H7 (cell line): Measurements from ENCODE around the gene NEK10. TPM values are rescaled to one million over a fixed set of nuclear protein-coding genes. Genes with fewer than 3 reads are reported as not detected.
"Not testable (repeated sequence)": the region's sequence is repeated elsewhere in the genome, so short reads cannot be mapped to it uniquely, and the experiment has no call there.

Experiments
- DNase-seq: peaks from one replicate; pipeline ENCODE4 v3.0.0; 2012
- H3K27me3 ChIP-seq: 2 replicates; pipeline ENCODE4 v1.6.0; 2011; ENCODE audit warnings: mild to moderate bottlenecking, low read length; ENCODE audit not compliant: control insufficient read depth, insufficient read depth
- H3K36me3 ChIP-seq: replicated peaks from 2 replicates; pipeline ENCODE4 v1.5.1; 2011; ENCODE audit warnings: low read length; ENCODE audit not compliant: control insufficient read depth, insufficient read depth
- H3K4me3 ChIP-seq: 2 replicates; pipeline ENCODE4 v1.5.1; 2011; ENCODE audit warnings: low read depth, mild to moderate bottlenecking, control low read depth, low read length, moderate library complexity; ENCODE audit not compliant: insufficient read depth
- total RNA-seq: library from RNA; depleted of rRNA; stranded (reverse); fragments of >200 nt; shearing (Covaris generic); gene quantifications from 2 replicates; pipeline ENCODE4 v1.2.3, GENCODE V29; 2014; rRNA removed

The NEK10 gene, protein sequence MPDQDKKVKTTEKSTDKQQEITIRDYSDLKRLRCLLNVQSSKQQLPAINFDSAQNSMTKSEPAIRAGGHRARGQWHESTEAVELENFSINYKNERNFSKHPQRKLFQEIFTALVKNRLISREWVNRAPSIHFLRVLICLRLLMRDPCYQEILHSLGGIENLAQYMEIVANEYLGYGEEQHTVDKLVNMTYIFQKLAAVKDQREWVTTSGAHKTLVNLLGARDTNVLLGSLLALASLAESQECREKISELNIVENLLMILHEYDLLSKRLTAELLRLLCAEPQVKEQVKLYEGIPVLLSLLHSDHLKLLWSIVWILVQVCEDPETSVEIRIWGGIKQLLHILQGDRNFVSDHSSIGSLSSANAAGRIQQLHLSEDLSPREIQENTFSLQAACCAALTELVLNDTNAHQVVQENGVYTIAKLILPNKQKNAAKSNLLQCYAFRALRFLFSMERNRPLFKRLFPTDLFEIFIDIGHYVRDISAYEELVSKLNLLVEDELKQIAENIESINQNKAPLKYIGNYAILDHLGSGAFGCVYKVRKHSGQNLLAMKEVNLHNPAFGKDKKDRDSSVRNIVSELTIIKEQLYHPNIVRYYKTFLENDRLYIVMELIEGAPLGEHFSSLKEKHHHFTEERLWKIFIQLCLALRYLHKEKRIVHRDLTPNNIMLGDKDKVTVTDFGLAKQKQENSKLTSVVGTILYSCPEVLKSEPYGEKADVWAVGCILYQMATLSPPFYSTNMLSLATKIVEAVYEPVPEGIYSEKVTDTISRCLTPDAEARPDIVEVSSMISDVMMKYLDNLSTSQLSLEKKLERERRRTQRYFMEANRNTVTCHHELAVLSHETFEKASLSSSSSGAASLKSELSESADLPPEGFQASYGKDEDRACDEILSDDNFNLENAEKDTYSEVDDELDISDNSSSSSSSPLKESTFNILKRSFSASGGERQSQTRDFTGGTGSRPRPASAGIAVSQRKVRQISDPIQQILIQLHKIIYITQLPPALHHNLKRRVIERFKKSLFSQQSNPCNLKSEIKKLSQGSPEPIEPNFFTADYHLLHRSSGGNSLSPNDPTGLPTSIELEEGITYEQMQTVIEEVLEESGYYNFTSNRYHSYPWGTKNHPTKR
- 0.03 and 0.30 TPM in 2 replicates for total RNA-seq

DNA sequence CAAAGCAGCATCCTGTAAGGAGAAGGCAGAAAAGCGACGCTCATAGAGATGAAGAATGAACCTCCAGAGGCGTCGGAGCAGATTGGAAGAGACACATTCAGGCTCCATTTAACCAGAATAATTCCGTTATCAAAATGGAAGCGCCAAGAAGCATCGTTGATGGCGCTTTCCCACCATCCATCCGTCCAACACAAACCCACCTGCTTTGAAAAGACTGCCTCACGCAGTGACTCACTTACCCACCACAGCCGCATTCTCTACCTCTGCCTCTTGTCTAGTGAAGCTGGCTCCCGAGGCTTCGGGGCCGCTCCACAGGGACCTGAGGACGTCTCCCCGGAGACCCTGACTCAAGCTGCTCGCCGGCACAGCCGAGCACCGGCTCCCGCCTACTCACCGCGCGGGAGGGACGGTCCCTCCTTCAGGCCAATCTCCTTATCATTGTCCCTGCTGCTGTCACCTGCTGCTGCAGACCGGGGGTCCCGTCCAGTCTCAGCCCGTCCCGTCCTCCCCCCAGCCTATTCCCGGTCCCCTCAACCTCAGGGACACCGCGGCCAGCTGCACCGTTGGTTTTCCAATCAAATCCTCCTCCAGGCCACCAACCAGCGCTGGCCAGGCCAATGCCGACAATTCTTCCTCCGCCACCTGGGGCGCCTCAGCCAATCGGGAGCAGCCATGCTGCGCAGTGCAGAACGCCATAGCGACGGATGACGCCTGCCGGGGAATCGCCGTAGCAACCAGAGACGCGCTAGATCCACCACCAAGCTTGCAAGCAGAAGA is at the start of gene NEK10:
Gene NEK10 (minus strand): TSS at position 553 of the 777 bp plus-strand sequence. CDS start 16,501 bp downstream, outside the sequence.
- peak; percentile 93 for DNase-seq
- H3K4me3 ChIP-seq, result peak within 1 kb of the TSS; percentile 72
- H3K27me3 ChIP-seq, result no peaks in the 10 kb centered on the region; the same call in 1 of the 2 replicates
- no peaks in the 10 kb centered on the region for H3K36me3 ChIP-seq

DNA sequence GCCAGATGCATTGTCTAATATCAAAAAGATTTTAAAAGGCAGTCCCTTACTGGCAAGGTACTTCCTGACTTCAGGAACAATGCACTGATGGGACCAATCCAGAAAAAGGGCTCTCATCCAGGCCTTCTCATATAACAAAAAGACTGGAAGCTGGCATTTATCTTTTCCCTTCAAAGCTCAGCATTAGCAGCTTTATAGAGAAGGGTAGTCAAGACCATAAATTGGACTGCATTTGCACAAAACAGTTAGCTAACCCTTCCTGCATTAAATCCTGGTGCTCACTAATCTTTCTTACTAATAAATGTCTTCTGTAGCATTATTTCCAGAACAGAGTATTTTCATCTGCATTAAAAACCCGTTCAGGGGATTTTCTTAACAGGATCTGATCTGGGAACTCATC is 46.0 kb upstream of the NEK10 start:
- H3K27me3 ChIP-seq, result no peaks in the 10 kb centered on the region
- no peak overlapping the region for H3K4me3 ChIP-seq
- peaks cover 7% of the 10 kb centered on the region for H3K36me3 ChIP-seq
- no peak for DNase-seq

DNA sequence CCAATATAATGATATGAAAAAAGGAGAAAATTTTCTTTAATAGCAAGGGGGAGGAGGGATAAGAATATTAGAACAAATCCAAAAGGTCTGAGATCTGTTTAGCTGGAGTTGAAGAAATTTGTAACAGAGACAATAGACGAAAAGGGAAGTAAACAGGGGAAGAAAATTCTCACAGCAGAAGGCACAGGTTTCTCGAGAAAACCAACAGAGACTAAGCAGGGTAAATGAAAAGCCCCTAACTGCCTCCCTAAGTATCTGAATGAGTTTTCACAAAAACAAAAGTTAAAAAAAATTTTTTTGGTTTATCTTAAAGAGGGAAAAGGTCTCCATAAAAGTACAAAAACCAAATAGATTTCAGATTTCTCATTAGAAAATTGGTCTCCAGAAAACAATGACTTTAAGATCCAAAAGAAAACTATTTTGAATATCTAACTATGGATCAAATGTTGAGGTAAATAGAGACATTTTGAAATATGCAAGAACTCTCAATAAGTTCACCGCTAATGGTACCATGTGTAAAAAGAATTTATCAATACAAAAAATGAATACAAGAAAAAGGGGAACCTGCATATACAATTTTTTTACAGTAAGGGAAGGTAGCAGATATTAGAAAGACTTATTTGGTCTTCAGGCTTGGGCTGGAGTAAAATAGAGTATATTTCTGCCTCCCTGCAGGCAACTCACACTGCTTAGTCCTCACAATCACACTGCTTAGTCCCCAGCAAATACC is 23.9 kb upstream of the NEK10 start:
- no peak for DNase-seq
- H3K36me3 ChIP-seq, result peaks cover 4% of the 10 kb centered on the region
- H3K4me3 ChIP-seq, result no peak overlapping the region
- no peaks in the 10 kb centered on the region for H3K27me3 ChIP-seq

DNA sequence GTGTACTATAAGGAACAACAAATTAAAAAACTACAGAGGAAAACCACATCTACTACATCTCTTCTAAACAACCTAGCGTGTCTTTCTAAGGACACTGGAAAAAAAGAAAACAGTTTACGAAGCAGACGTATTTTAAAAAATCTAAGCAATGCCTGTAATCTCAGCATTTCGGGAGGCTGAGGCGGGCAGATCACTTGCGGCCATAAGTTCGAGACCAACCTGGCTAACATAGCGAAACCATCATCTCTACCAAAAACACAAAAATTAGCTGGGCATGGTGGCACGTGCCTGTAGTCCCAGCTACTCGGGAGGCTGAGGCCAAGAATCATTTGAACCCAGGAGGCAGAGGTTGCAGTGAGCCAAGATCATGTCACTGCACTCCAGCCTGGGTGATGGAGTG is 23.2 kb upstream of the NEK10 start:
- not testable (repeated sequence) for H3K36me3 ChIP-seq, H3K4me3 ChIP-seq, DNase-seq, H3K27me3 ChIP-seq

DNA sequence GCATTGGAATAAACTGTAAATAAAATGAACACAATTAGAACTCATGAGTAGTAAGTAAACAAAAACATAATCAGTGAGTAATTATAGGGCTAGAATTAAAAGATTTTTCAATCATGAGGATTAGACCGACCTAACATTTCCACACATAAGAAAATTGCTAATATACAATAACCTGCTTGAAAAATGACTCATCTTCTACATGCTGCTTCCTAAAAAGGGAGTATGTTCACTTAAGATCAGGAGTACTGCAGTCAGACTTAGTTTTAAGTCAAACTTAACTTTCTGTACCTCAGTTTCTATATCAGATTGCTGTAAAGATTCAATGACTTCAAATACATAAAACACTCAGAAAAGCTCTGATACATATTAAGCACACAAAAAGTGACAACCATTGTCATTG is 22.6 kb upstream of the NEK10 start:
- Histone ChIP-seq H3K4me3 (no peak overlapping the region), H3K36me3 (peaks cover 4% of the 10 kb centered on the region), H3K27me3 (no peaks in the 10 kb centered on the region)
- DNase-seq, result no peak

DNA sequence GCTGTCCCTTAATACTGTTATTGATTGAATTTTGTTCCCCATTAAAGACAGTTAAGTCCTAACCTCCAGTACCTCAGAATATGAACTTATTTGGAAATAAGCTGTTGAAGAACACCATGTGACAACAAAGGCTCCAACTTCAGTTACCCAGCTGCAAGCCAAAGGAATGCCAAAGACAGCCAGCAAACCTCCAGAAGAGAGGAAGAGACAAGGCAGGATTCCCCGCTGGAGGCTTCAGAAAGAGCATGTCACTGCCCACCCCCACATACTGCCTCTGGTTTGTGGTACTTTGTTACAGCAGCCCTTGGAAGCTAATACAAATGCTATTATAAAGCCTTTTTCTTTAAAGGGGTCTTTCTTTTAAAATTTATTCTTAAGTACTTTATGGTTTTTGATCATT is 18.4 kb upstream of the NEK10 start:
- Histone ChIP-seq H3K36me3 (peaks cover 7% of the 10 kb centered on the region), H3K27me3 (no peaks in the 10 kb centered on the region), H3K4me3 (no peak overlapping the region)
- DNase-seq, result no peak

DNA sequence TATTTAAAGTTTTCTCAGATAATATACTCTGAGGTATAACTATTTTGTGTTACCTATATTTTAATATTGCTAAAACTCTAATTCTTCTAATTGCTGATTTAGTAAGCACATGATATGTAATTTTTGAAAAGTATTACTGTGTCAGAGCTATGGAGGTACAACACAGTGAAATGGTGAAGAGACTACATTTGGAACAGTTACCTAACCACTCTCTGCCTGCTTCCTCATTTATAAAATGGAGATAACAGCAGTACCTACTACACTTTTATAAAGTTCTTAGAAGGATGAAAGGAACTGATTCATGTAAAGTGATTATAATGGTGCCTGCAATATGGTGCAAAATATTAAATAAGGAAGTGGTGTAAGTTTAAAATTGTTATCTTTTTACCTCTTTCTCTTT is 16.3 kb upstream of the NEK10 start:
- DNase-seq, result no peak
- no peak overlapping the region for H3K4me3 ChIP-seq
- peaks cover 9% of the 10 kb centered on the region for H3K36me3 ChIP-seq

DNA sequence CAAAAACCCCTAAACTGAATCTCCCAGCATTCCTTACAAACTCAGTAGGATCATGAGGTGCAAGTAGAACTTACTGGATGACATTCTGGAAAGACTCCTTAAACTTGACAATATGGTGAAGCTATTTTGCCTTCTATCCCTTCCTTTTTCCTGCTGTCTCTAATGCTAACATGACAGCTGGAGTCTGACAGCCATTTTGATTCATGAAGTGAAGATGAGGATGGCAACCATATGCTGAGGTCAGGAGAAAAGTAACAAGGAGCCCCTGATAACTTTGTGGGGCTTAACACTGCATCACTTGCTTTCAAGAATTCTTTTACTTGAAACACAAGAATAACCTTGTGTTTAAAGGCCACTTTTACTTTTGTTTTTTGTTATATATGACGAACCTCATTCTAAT is 15.0 kb upstream of the NEK10 start:
- H3K4me3 ChIP-seq, result no peak overlapping the region
- H3K36me3 ChIP-seq, result peaks cover 10% of the 10 kb centered on the region
- H3K27me3 ChIP-seq, result no peaks in the 10 kb centered on the region
- no peak for DNase-seq

More for the DNA sequence above, 16.3 kb upstream of the NEK10 start:
- H3K27me3 ChIP-seq, result no peaks in the 10 kb centered on the region

DNA sequence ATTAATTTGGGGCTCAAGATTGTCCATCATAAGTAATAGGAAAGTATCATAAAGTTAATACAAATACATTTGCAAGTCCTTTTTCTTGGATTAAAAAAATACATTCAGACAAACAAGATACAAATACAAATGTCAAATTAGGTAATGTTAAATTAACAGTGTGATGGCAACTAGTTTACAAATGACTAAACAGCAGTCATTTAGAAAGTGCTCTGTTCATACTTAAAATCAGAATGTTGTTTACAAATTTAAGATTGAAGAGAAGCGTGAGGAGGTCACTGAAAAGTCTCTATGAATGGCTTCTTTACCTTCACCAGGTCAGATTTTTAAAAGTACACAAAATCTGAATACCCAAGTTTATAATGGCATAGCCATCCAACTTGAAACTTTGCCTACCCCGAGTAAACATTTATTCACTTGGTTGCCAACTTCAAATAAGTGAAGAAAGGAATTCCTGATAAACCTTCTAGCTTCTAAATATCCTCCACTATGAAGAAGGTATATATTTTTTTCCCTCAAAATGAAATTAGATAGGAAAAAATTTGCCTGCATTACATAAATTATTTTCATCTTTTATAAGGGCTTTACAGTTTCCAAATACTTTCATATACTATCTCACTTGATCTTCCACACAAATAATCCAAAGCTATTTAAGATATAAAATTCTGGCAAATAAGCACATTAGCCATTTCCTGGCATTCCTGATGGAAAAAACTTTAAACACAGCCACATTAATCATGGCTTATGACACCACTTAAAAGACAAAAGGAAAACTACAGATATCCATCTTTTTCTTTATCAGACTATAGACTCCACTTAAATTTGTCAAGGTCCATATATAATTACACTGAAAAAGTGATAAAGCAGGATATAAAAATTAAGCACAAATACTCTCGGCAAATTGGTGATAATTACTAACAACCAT is 11.5 kb upstream of the NEK10 start:
- Histone ChIP-seq H3K4me3 (no peak overlapping the region), H3K27me3 (no peaks in the 10 kb centered on the region), H3K36me3 (peaks cover 8% of the 10 kb centered on the region)
- DNase-seq, result no peak

DNA sequence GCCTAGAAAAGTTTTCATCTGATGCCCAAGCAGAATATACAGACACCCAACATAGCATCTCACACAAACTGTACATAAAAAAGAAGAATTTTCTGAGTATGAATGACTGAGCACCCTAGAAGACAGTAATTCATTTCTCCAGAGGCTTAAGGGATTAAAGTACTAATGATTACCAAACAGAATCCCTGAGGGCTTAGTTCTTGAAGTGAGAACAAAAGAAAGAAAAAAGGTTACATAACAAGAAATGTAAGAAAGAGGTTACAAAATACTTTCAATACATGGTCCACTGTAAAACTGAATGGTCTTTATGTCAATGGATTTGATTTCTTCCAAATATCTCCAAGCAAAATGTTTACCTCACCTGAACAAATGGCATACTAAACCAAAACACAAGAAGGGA is 9.1 kb upstream of the NEK10 start:
- peaks cover 6% of the 10 kb centered on the region for H3K36me3 ChIP-seq
- no peak for DNase-seq
- H3K4me3 ChIP-seq, result no peak overlapping the region
- H3K27me3 ChIP-seq, result no peaks in the 10 kb centered on the region

DNA sequence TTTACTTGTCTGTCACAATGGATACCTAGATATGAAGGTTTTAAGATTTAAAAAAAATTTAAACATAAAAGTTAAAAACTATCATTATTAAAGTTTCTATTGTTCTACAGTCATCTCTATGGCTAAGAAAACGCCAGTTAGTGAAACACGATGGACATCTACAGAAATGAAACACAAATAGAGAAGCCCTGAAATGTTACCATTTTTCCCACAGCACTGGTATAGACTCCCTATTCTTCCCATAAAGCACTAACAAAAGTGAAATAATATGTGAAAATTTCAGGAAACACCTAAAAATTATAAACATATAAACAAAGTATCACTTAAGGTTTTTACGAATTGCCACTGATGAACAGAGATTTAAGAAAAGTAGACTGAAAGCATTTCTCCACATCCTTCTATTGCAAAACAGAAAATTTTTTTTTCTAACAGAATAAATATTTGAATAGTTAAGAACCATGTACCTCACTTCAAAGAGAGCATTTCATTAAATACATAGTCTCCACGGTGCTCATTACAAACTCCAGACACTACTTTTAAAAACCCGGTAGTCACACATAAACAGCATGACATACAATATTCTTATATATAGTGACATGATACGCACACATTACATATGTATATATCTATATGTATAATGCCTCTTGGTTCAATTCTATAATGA is 7.1 kb upstream of the NEK10 start:
- Histone ChIP-seq H3K36me3 (peaks cover 2% of the 10 kb centered on the region; the same call in 1 of the 2 replicates), H3K27me3 (no peaks in the 10 kb centered on the region), H3K4me3 (no peak overlapping the region)
- DNase-seq, result no peak

DNA sequence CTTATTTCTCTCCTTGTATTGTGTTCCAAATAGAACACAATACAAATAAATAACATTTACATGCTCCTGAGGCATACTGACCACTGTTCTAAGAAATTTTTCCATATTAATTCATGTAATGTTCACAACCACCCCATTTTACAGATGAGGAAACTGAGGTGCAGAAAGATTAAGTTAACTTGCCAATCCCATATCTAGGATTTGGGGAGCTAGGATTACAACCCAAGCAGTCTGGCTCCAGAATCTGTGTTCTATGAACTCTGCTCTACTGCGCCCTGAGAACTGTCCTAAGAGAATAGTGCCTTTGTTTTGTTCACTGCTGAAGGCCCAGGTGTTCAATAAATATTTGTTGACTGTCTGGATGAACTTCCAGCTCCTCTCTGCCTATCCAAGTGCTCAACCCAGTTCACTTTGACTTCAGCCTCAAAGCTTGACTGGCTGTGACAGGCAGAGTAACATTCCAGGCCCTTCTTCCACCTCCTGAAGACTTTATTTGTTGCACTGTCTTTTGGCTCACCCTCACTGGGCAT is 3.1 kb downstream of the NEK10 start:
- H3K36me3 ChIP-seq, result no peaks in the 10 kb centered on the region
- no peak for DNase-seq
- no peaks in the 10 kb centered on the region; the same call in 1 of the 2 replicates for H3K27me3 ChIP-seq
- H3K4me3 ChIP-seq, result no peak overlapping the region
